Panc1 (cell line): ENCODE data around the gene SH3TC2. TPM values are rescaled to one million over a fixed set of nuclear protein-coding genes. Genes with fewer than 3 reads are reported as not detected.

Source experiments
- ATAC-seq: fragments of 200-7000 bp; cut with Tn5 transposase; 2 replicates; pipeline ENCODE4 v1.9.1; 2020; ENCODE audit warnings: mild to moderate bottlenecking, moderate library complexity
- BruUV-seq: library from RNA; stranded (reverse); fragments of 400-500 nt; replicated peaks from 2 replicates; lab custom pipeline; 2021; lab: Mats Ljungman, UMichigan
- CTCF ChIA-PET: fragments of 300-600 bp; sonication (Branson Sonifier 250); formaldehyde crosslinking; loops from one replicate; lab custom pipeline; 2022; ENCODE audit warnings: antibody characterized with exemption; lab: Charles Lee
- POLR2A ChIA-PET: fragments of 300-600 bp; sonication (Branson Sonifier 250); formaldehyde crosslinking; loops from one replicate; lab custom pipeline; 2022; ENCODE audit warnings: antibody characterized with exemption; lab: Charles Lee
- DNase-seq: peaks from one replicate; pipeline ENCODE4 v3.0.0-alpha.2; 2010; ENCODE audit warnings: low read depth, low spot score
- H3K27ac ChIP-seq: 2 replicates; pipeline ENCODE4 v1.5.1; 2011; ENCODE audit warnings: mild to moderate bottlenecking, low read length, inconsistent platforms
- H3K27me3 ChIP-seq: fragments of 200-500 bp; sonication (Bioruptor generic); 2 replicates; pipeline ENCODE4 v1.6.0; 2014; ENCODE audit warnings: low read length, inconsistent platforms; ENCODE audit not compliant: control insufficient read depth, insufficient read depth
- H3K36me3 ChIP-seq: fragments of 200-500 bp; sonication (Bioruptor generic); 2 replicates; pipeline ENCODE4 v1.5.1; 2014; ENCODE audit warnings: inconsistent platforms, mild to moderate bottlenecking, low read length, moderate library complexity; ENCODE audit not compliant: control insufficient read depth, insufficient read depth
- H3K4me1 ChIP-seq: 2 replicates; pipeline ENCODE4 v1.5.1; 2011; ENCODE audit warnings: inconsistent platforms, mild to moderate bottlenecking, low read length, moderate library complexity; ENCODE audit not compliant: control insufficient read depth, insufficient read depth
- H3K4me3 ChIP-seq, 2 experiments: 2 replicates each; pipeline ENCODE4 v1.5.1; 2011 to 2012; ENCODE audit warnings: low read depth in 2 of 2, low read length in 2 of 2, mild to moderate bottlenecking in 2 of 2, inconsistent platforms in 1 of 2, moderate library complexity in 1 of 2
- H3K9me3 ChIP-seq: fragments of 200-500 bp; sonication (Bioruptor generic); 2 replicates; pipeline ENCODE4 v1.5.1; 2014; ENCODE audit warnings: low read depth, mild to moderate bottlenecking, inconsistent platforms, low read length, moderate library complexity; ENCODE audit not compliant: control insufficient read depth, insufficient read depth
- POLR2AphosphoS5 ChIP-seq: IDR thresholded peaks from 2 replicates; pipeline ENCODE4 v1.6.1; 2012; ENCODE audit warnings: mild to moderate bottlenecking, low read depth, low read length, moderate library complexity
- SIN3A ChIP-seq: IDR thresholded peaks from 2 replicates; pipeline ENCODE4 v1.6.1; 2012; ENCODE audit warnings: low read depth, mild to moderate bottlenecking, low read length, moderate library complexity, borderline replicate concordance; ENCODE audit not compliant: insufficient read depth
- TCF7L2 ChIP-seq: IDR thresholded peaks from 2 replicates; pipeline ENCODE4 v1.6.1; 2011; ENCODE audit warnings: mild to moderate bottlenecking, low read depth, low read length, inconsistent platforms
- in situ Hi-C: cut with HindIII; loops from 2 replicates; pipeline ENCODE4 v1.10.0; 2016; ENCODE audit warnings: low sequenced_read_pairs, low pct_unique_long_range_greater_than_20kb
- intact Hi-C: fragments of 100-400 bp; cut with micrococcal nuclease; formaldehyde crosslinking; loops from one replicate; pipeline ENCODE4 v1.10.0; 2022; ENCODE audit not compliant: unreplicated experiment
- total RNA-seq: library from RNA; stranded (reverse); gene quantifications from one replicate; pipeline ENCODE4 v1.2.1, GENCODE V29; 2021; ENCODE audit not compliant: unreplicated experiment
- TF ChIP-seq, protein P1 (sequence below): fragments of 450-650 bp; IDR thresholded peaks from 2 replicates; pipeline ENCODE4 v1.5.1; 2017; ENCODE audit warnings: mild to moderate bottlenecking
- TF ChIP-seq, protein P2 (sequence below), 2 experiments: IDR thresholded peaks; 2 replicates each; pipeline ENCODE4 v1.6.1; 2011 to 2012; ENCODE audit warnings: low read depth in 2 of 2, control low read depth in 1 of 2, low read length in 1 of 2, mild to moderate bottlenecking in 1 of 2, moderate library complexity in 1 of 2; ENCODE audit not compliant: insufficient read depth in 1 of 2

SH3TC2 gene
- total RNA-seq, 1 experiment from 2014 or later = 0.33 TPM

DNA sequence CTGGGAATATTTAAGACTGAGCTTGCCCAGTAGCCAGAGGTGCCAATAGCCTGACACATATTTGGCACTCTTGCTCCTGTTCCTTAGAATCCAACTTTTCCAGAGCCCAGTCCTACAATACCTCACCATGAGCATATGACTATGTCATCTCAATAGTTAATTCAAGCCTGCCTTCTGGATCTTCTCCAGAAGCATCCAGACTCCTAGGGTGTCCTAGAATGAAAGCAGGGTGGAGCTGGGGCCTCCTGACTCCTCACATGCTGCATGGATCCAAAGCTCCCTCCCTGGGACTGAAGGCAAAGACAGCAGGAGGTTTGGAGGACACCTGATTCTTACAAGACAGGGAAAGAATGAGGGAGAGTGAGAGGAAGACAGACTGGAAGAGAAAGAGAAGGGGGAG, 37.9 kb downstream of the SH3TC2 start:
- no peak for DNase-seq
- Histone ChIP-seq H3K27me3 (no peaks in the 10 kb centered on the region), H3K27ac (no peak overlapping the region), H3K9me3 (no peaks in the 10 kb centered on the region), H3K4me3 (no peak overlapping the region), H3K36me3 (no peaks in the 10 kb centered on the region), H3K4me1 (no peaks in the 10 kb centered on the region)
- ChIA-PET CTCF (no interaction called here), POLR2A (no interaction called here)
- ATAC-seq = no peak
- intact Hi-C loops = no loop called here
- in situ Hi-C loops = no loop called here
- TF ChIP-seq TCF7L2 = no peak
- TF ChIP-seq, protein P1, sequence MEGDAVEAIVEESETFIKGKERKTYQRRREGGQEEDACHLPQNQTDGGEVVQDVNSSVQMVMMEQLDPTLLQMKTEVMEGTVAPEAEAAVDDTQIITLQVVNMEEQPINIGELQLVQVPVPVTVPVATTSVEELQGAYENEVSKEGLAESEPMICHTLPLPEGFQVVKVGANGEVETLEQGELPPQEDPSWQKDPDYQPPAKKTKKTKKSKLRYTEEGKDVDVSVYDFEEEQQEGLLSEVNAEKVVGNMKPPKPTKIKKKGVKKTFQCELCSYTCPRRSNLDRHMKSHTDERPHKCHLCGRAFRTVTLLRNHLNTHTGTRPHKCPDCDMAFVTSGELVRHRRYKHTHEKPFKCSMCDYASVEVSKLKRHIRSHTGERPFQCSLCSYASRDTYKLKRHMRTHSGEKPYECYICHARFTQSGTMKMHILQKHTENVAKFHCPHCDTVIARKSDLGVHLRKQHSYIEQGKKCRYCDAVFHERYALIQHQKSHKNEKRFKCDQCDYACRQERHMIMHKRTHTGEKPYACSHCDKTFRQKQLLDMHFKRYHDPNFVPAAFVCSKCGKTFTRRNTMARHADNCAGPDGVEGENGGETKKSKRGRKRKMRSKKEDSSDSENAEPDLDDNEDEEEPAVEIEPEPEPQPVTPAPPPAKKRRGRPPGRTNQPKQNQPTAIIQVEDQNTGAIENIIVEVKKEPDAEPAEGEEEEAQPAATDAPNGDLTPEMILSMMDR = no peak
- no peak for TF ChIP-seq POLR2AphosphoS5
- TF ChIP-seq SIN3A = no peak
- TF ChIP-seq, protein P2, sequence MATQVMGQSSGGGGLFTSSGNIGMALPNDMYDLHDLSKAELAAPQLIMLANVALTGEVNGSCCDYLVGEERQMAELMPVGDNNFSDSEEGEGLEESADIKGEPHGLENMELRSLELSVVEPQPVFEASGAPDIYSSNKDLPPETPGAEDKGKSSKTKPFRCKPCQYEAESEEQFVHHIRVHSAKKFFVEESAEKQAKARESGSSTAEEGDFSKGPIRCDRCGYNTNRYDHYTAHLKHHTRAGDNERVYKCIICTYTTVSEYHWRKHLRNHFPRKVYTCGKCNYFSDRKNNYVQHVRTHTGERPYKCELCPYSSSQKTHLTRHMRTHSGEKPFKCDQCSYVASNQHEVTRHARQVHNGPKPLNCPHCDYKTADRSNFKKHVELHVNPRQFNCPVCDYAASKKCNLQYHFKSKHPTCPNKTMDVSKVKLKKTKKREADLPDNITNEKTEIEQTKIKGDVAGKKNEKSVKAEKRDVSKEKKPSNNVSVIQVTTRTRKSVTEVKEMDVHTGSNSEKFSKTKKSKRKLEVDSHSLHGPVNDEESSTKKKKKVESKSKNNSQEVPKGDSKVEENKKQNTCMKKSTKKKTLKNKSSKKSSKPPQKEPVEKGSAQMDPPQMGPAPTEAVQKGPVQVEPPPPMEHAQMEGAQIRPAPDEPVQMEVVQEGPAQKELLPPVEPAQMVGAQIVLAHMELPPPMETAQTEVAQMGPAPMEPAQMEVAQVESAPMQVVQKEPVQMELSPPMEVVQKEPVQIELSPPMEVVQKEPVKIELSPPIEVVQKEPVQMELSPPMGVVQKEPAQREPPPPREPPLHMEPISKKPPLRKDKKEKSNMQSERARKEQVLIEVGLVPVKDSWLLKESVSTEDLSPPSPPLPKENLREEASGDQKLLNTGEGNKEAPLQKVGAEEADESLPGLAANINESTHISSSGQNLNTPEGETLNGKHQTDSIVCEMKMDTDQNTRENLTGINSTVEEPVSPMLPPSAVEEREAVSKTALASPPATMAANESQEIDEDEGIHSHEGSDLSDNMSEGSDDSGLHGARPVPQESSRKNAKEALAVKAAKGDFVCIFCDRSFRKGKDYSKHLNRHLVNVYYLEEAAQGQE (IDR thresholded peaks at IDR 0.05; ENCODE audit: insufficient read depth in 1 of 2, low read depth in 2 of 2, low read length in 1 of 2) = no peak
- BruUV-seq = no TSS peak

DNA sequence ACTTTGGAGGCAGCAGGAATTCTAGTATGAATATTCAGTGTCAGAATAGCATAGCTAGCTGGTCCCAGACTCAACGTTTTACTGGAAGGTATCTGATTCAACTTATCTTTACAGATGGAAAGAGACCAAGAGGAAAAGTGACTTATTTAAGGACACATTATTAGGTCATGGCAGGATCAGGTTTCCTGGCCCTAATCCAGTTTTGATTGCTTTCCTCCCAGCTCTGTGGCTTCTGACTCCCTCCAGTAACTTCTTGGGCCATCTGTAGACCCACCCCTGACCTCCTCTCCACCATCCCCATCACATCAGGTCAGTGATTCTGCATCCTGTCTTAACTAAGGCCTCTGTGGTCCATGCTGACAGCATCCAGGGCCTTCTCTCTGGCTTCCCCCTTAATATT, 38.4 kb downstream of the SH3TC2 start:
- no peak for ATAC-seq
- intact Hi-C loops = no loop called here
- DNase-seq = no peak
- TF ChIP-seq, protein P2 (IDR thresholded peaks at IDR 0.05; ENCODE audit: insufficient read depth in 1 of 2, low read depth in 2 of 2, low read length in 1 of 2) = no peak
- TF ChIP-seq TCF7L2 (no peak), POLR2AphosphoS5 (no peak), SIN3A (no peak)
- TF ChIP-seq, protein P1 = no peak
- Histone ChIP-seq H3K27me3 (no peaks in the 10 kb centered on the region), H3K36me3 (no peaks in the 10 kb centered on the region), H3K27ac (no peak overlapping the region), H3K4me3 (no peak overlapping the region), H3K4me1 (no peaks in the 10 kb centered on the region), H3K9me3 (no peaks in the 10 kb centered on the region)
- no TSS peak for BruUV-seq
- ChIA-PET CTCF (no interaction called here), POLR2A (no interaction called here)
- in situ Hi-C loops = no loop called here
